Kidney (tissue), 14 donors: ENCODE results near the gene UQCR11. TPM values are rescaled to one million over a fixed set of nuclear protein-coding genes. Genes with fewer than 3 reads are reported as not detected.
A peak's percentile ranks its signal among the peaks of the same experiment; 100 is the strongest.

Source experiments
- DNase-seq, 5 donors: peaks; one replicate each; pipeline ENCODE4 v3.0.0-alpha.2; 2013 to 2020
- FAIRE-seq: peaks from 2 replicates; lab custom pipeline; 2012; peaks lifted over from hg19 to GRCh38; lab: Jason Lieb, UNC
- H3K27ac ChIP-seq, 2 donors: one replicate each; pipeline ENCODE4 v1.7.0; 2013; ENCODE audit warnings: low read depth in 2 of 2, low read length in 2 of 2, inconsistent platforms in 1 of 2
- H3K27me3 ChIP-seq: one replicate; pipeline ENCODE4 v1.7.1; 2013; ENCODE audit warnings: low read length, inconsistent platforms; ENCODE audit not compliant: control insufficient read depth, insufficient read depth
- H3K36me3 ChIP-seq, 3 donors: one replicate each; pipeline versions ENCODE4 v1.7.0 to v1.7.1; 2013; ENCODE audit warnings: low read length in 3 of 3, control low read depth in 1 of 3, inconsistent platforms in 1 of 3; ENCODE audit not compliant: insufficient read depth in 3 of 3, control insufficient read depth in 2 of 3
- H3K4me1 ChIP-seq, 3 donors: one replicate each; pipeline versions ENCODE4 v1.7.0 to v1.7.1; 2013; ENCODE audit warnings: low read length in 3 of 3, inconsistent platforms in 1 of 3, low read depth in 1 of 3; ENCODE audit not compliant: control insufficient read depth in 2 of 3, insufficient read depth in 2 of 3
- H3K4me3 ChIP-seq, 3 donors: one replicate each; pipeline versions ENCODE4 v1.7.0 to v1.8.1; 2013; ENCODE audit warnings: low read length in 3 of 3, control low read depth in 1 of 3, inconsistent platforms in 1 of 3
- H3K9ac ChIP-seq, 3 donors: one replicate each; pipeline versions ENCODE4 v1.7.0 to v1.7.1; 2013; ENCODE audit warnings: low read length in 3 of 3, control low read depth in 1 of 3, inconsistent platforms in 1 of 3
- H3K9me3 ChIP-seq, 3 donors: one replicate each; pipeline versions ENCODE4 v1.7.0 to v1.7.1; 2013; ENCODE audit warnings: low read length in 3 of 3, control low read depth in 1 of 3, inconsistent platforms in 1 of 3; ENCODE audit not compliant: control insufficient read depth in 2 of 3, insufficient read depth in 1 of 3
- intact Hi-C: fragments of 100-400 bp; cut with DNase I; formaldehyde crosslinking; loops from one replicate; pipeline ENCODE4 v1.11.1; 2022
- polyA plus RNA-seq: library from polyadenylated mRNA; stranded (reverse); fragments of 350-450 nt; fragmentation: Illumina TruSeq; extraction: RNeasy Lipid Tissue Mini Kit (QIAGEN cat#74804); gene quantifications from one replicate; pipeline ENCODE4 v1.2.3, GENCODE V29; 2014; ENCODE audit warnings: low read depth, low replicate concordance; ENCODE audit not compliant: insufficient read depth
- total RNA-seq: library from RNA; stranded (reverse); fragmentation: NEBNext Ultra II Directional; extraction: Animal tissue kit (Norgen Biotek cat#: 25700); gene quantifications from one replicate; pipeline ENCODE4 v1.2.1, GENCODE V29; 2021
- TF ChIP-seq, protein P1 (sequence below): IDR thresholded peaks from 3 replicates; pipeline ENCODE4 v1.5.1; 2012; ENCODE audit warnings: mild to moderate bottlenecking, moderate library complexity, borderline replicate concordance; ENCODE audit not compliant: insufficient read depth; ENCODE audit errors: extremely low read depth
- donor health status: control.
- donor health status: control.
- donor health status: control.
- donor health status: control.
- donor health status: control.
- donor health status: DM: yes; HTN: yes; CAD: no.
- donor health status: Normal renal cell carcinoma (clear cell type).

UQCR11 gene
- total and polyA plus RNA-seq, 2 donors from 2014 or later, result 200 to 777 TPM

DNA sequence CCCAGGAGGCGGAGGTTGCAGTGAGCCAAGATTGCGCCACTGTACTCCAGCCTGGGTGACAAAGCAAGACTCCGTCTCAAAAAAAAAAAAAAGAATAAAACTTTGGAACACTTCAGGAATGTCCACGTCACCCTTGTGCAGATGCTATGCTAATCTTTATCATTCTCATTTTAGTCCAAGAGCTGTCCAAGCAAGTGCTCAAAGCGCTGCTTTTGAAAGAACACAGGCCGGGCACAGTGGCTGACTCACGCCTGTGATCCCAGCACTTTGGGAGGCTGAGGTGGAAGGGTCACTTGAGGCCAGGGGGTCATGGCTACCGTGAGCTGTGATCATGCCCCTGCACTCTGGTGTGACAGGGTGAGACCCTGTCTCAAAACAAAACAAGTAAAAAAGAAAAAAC is 11.1 kb upstream of the UQCR11 start:
- peaks cover 3 to 7% (median 3%) of the 10 kb centered on the region in 3 donors for H3K36me3 ChIP-seq
- no peaks in the 10 kb centered on the region for H3K9me3 ChIP-seq
- no peak overlapping the region for H3K4me3 ChIP-seq
- no peak for DNase-seq
- no peak overlapping the region for H3K9ac ChIP-seq
- TF ChIP-seq, protein P1, sequence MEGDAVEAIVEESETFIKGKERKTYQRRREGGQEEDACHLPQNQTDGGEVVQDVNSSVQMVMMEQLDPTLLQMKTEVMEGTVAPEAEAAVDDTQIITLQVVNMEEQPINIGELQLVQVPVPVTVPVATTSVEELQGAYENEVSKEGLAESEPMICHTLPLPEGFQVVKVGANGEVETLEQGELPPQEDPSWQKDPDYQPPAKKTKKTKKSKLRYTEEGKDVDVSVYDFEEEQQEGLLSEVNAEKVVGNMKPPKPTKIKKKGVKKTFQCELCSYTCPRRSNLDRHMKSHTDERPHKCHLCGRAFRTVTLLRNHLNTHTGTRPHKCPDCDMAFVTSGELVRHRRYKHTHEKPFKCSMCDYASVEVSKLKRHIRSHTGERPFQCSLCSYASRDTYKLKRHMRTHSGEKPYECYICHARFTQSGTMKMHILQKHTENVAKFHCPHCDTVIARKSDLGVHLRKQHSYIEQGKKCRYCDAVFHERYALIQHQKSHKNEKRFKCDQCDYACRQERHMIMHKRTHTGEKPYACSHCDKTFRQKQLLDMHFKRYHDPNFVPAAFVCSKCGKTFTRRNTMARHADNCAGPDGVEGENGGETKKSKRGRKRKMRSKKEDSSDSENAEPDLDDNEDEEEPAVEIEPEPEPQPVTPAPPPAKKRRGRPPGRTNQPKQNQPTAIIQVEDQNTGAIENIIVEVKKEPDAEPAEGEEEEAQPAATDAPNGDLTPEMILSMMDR, result no peak
- H3K27me3 ChIP-seq, result no peaks in the 10 kb centered on the region
- no peaks in the 10 kb centered on the region for H3K4me1 ChIP-seq
- no peak for FAIRE-seq
- intact Hi-C loops, result no loop called here
- H3K27ac ChIP-seq, result no peak overlapping the region

DNA sequence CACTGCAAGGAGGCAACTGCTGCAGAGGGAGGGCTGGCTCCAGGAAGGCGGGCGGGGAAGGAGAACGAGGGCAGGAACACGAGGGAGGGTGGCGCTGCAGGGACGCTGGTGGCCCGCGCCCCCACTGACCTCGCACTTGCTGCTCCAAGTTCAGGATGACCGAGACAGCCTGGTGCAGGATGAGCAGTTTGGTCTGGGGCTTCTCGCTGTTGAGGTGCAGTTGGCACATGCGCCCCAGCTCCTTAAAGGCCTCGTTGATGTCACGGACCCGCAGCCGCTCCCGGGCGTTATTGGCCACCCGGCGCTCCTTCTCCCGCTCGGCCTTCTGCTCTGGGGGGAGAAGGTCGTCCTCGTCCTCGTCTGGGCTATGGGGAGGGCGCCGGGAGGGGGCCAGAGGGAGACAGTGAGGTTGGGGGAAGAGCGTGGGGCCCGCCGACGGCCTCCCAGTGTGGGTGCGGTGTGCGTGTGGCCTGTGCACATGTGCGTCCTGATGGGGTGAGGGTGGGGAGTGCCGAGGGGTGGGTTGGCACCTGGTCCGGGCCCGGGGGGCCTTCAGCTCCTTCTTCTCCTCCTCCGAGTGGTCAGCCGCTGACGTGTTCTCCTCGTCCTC is 10.0 kb upstream of the UQCR11 start:
- intact Hi-C loops, result no loop called here

DNA sequence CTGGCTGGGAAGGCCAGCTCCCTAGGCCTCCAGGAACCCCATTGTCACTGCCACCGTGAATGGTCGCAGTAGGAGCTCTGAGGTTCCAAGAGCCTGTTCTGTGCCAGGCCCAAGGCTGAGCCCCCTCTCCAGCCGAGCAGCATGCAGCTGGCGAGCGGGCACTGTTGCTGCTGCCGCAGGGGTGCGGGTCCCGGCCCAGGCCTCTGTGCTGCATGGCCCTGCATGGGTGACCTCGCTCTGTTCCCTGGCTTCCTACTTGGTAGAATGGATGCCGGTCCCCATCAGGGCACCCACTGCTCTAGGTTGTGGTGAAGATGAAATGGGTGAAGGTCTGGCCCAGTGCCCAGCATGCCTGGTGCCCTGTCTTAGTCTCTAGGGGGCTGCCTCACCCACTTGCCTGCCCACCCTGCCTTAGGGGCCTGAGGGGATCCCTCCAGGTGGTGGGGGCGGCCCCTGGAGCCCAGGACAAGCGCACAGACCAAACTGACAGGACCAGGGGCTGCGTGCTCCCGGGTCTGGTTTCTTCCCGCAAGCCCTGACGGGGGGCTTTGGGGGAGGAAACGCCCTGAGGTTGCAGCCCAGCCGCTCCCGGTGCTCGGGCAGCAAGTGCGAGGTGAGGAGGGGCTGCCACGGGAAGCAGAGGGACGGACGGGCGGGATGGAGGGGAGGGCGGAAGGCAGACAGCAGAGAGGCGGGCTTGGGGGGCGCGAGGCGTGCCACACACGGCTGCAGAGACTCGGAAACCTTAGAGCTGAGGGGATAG is 8.7 kb upstream of the UQCR11 start:
- no peak overlapping the region for H3K4me3 ChIP-seq
- no peaks in the 10 kb centered on the region for H3K9me3 ChIP-seq
- FAIRE-seq, result no peak
- no peak overlapping the region for H3K27ac ChIP-seq
- intact Hi-C loops, result no loop called here
- H3K4me1 ChIP-seq, result no peaks in the 10 kb centered on the region
- TF ChIP-seq, protein P1, result no peak
- H3K9ac ChIP-seq, result no peak overlapping the region
- H3K36me3 ChIP-seq, result peaks cover 3 to 7% (median 3%) of the 10 kb centered on the region in 3 donors
- H3K27me3 ChIP-seq, result no peaks in the 10 kb centered on the region
- DNase-seq, result no peak

More for the DNA sequence above, 10.0 kb upstream of the UQCR11 start:
- Histone ChIP-seq H3K27me3 (no peaks in the 10 kb centered on the region), H3K4me1 (no peaks in the 10 kb centered on the region), H3K27ac (no peak overlapping the region), H3K9ac (no peak overlapping the region), H3K9me3 (no peaks in the 10 kb centered on the region), H3K36me3 (peaks cover 3 to 7% (median 3%) of the 10 kb centered on the region in 3 donors), H3K4me3 (no peak overlapping the region)
- DNase-seq (peak in 1 of 5 donors; percentile 75), FAIRE-seq (no peak)
- TF ChIP-seq, protein P1, result no peak
